ENCODE results near the gene ANKRD55.

DNA sequence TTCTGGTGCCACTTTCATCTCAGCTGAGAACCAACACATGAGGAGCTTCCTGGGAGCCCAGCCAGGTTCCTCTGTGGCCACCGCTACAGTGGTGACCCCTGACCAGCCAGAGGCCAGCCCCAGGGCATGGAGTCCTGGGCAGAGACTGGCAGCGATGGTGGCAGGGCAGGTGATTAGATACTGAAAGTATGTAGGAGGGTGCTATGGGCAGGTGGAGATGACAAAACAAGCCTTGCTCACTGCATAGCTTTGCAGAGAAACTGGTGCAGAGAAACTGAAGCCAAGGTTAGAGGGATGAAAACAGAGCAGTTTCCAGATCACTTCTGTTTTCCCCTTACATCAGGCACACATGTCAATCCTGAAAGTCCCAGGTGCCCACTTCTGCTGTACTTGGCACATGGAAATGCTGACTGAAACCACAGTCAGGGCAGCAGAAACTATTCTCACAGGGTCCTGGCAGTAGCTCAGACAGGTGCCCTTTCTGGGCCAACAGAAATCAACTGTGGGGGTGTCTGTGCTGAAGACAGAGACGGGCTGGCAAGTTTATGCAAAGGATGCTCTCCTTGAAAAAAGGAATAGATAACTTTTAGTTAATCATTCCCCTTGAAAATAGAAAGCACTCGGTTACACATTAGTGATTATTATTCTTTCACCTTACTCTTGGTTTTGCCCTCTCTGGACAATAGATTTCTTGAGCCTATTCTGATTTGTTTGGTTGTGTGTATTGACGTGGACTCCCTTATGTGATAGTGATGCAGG lies 90.3 kb downstream of the ANKRD55 start:
- TF ChIP-seq SIN3A (IDR thresholded peaks at IDR 0.05; ENCODE audit: borderline replicate concordance, insufficient read depth, low read length) (no peak), TAF1 (IDR thresholded peaks at IDR 0.05; ENCODE audit: borderline replicate concordance, insufficient read depth, low read length) (no peak), POLR2AphosphoS5 (IDR thresholded peaks at IDR 0.05; ENCODE audit: low read depth, low read length) (no peak)
